Activated naive CD4-positive, alpha-beta T cell treated with anti-CD3 and anti-CD28 coated beads for 36 hours (primary cell): ENCODE measurements around the gene CMTM3. TPM values are rescaled to one million over a fixed set of nuclear protein-coding genes. Genes with fewer than 3 reads are reported as not detected.
"Not testable (repeated sequence)": the region's sequence is repeated elsewhere in the genome, so short reads cannot be mapped to it uniquely, and the experiment has no call there.

Experiments used
- CTCF ChIA-PET: fragments of 350-600 bp; sonication (Branson Sonifier 250); formaldehyde crosslinking; loops from one replicate; lab custom pipeline; 2021; ENCODE audit warnings: antibody characterized with exemption; lab: Charles Lee
- DNase-seq: peaks from one replicate; pipeline ENCODE4 v3.0.0-alpha.2; 2020
- H3K27ac Mint-ChIP-seq: one replicate; pipeline ENCODE4 v1.8.0; 2021; ENCODE audit warnings: mild to moderate bottlenecking, mixed read lengths
- H3K27me3 Mint-ChIP-seq: one replicate; pipeline ENCODE4 v1.8.0; 2021; ENCODE audit warnings: low read depth, mixed read lengths
- H3K36me3 Mint-ChIP-seq: one replicate; pipeline ENCODE4 v1.8.0; 2021; ENCODE audit warnings: low read depth, mixed read lengths
- H3K4me1 Mint-ChIP-seq: one replicate; pipeline ENCODE4 v1.8.0; 2021; ENCODE audit warnings: low read depth, mixed read lengths
- H3K4me3 Mint-ChIP-seq: one replicate; pipeline ENCODE4 v1.8.0; 2021; ENCODE audit warnings: mild to moderate bottlenecking, moderate library complexity, mixed read lengths
- H3K9me3 Mint-ChIP-seq: one replicate; pipeline ENCODE4 v1.8.0; 2021; ENCODE audit warnings: mixed read lengths
- intact Hi-C: fragments of 100-400 bp; cut with micrococcal nuclease; formaldehyde crosslinking; loops from one replicate; pipeline ENCODE4 v1.15.1; 2023
- total RNA-seq, 2 experiments: library from RNA; stranded (reverse); gene quantifications; one replicate each; pipeline ENCODE4 v1.2.3, GENCODE V29; 2021

The CMTM3 gene
- total RNA-seq, 2 experiments from 2014 or later: 33.7 to 35.3 TPM

GRCh38 chr16:66627611-66628378 lies 23.3 kb downstream of the CMTM3 start:
- not testable (repeated sequence) for H3K4me1 Mint-ChIP-seq

GRCh38 chr16:66629856-66630255 lies 25.4 kb downstream of the CMTM3 start:
- no peaks in the 10 kb centered on the region for H3K4me1 Mint-ChIP-seq
- H3K36me3 Mint-ChIP-seq: peaks cover 2% of the 10 kb centered on the region
- H3K9me3 Mint-ChIP-seq: no peaks in the 10 kb centered on the region
- CTCF ChIA-PET: interaction anchor here (1.9 kb wide), 1 partner anchor 21 kb away, joined by 6 read pairs; no protein-coding TSS in a partner anchor
- H3K27ac Mint-ChIP-seq: no peak overlapping the region
- no peak overlapping the region for H3K4me3 Mint-ChIP-seq
- no peaks in the 10 kb centered on the region for H3K27me3 Mint-ChIP-seq
- DNase-seq: no peak
- intact Hi-C loops: no loop called here

More at GRCh38 chr16:66627611-66628378, 23.3 kb downstream of the CMTM3 start:
- intact Hi-C loops, H3K27ac Mint-ChIP-seq, DNase-seq, H3K27me3 Mint-ChIP-seq, H3K4me3 Mint-ChIP-seq, H3K9me3 Mint-ChIP-seq, H3K36me3 Mint-ChIP-seq, CTCF ChIA-PET: not testable (repeated sequence)

GRCh38 chr16:66630561-66631260 lies 26.2 kb downstream of the CMTM3 start:
- DNase-seq, intact Hi-C loops, H3K4me1 Mint-ChIP-seq, CTCF ChIA-PET, H3K36me3 Mint-ChIP-seq, H3K27me3 Mint-ChIP-seq, H3K4me3 Mint-ChIP-seq, H3K9me3 Mint-ChIP-seq, H3K27ac Mint-ChIP-seq: not testable (repeated sequence)

GRCh38 chr16:66631558-66631957 lies 27.1 kb downstream of the CMTM3 start:
- H3K27me3 Mint-ChIP-seq, H3K9me3 Mint-ChIP-seq, intact Hi-C loops, H3K27ac Mint-ChIP-seq, CTCF ChIA-PET, DNase-seq, H3K4me1 Mint-ChIP-seq, H3K36me3 Mint-ChIP-seq, H3K4me3 Mint-ChIP-seq: not testable (repeated sequence)

- no peaks in the 10 kb centered on the region for H3K9me3 Mint-ChIP-seq
- no peak for DNase-seq
- peaks cover 2% of the 10 kb centered on the region for H3K36me3 Mint-ChIP-seq
- no peak overlapping the region for H3K27ac Mint-ChIP-seq
- intact Hi-C loops: no loop called here
- H3K4me3 Mint-ChIP-seq: no peak overlapping the region
- H3K4me1 Mint-ChIP-seq: no peaks in the 10 kb centered on the region
- CTCF ChIA-PET: interaction anchor here (1.1 to 1.4 kb wide), 3 partner anchors 16 to 117 kb away, joined by 3 to 4 read pairs (median 3); partner anchors contain the start of gene DYNC1LI2
- H3K27me3 Mint-ChIP-seq: no peaks in the 10 kb centered on the region
Observed at GRCh38 chr16:66634527-66635196, 30.2 kb downstream of the CMTM3 start.

- no peaks in the 10 kb centered on the region for H3K4me1 Mint-ChIP-seq
- DNase-seq: no peak
- H3K27me3 Mint-ChIP-seq: no peaks in the 10 kb centered on the region
- no peaks in the 10 kb centered on the region for H3K9me3 Mint-ChIP-seq
- peaks cover 2% of the 10 kb centered on the region for H3K36me3 Mint-ChIP-seq
- no peak overlapping the region for H3K27ac Mint-ChIP-seq
- no peak overlapping the region for H3K4me3 Mint-ChIP-seq
- intact Hi-C loops: no loop called here
- CTCF ChIA-PET: interaction anchor here (1.1 to 1.6 kb wide), 3 partner anchors 15 to 116 kb away, joined by 3 to 4 read pairs (median 3); partner anchors contain the start of gene DYNC1LI2
Observed at GRCh38 chr16:66635406-66635805, 30.9 kb downstream of the CMTM3 start.

- CTCF ChIA-PET: interaction anchor here (1.4 to 1.6 kb wide), 2 partner anchors 28 to 116 kb away, joined by 3 read pairs; partner anchors contain the start of gene DYNC1LI2
- no peaks in the 10 kb centered on the region for H3K4me1 Mint-ChIP-seq
- intact Hi-C loops: no loop called here
Observed at GRCh38 chr16:66636199-66636598, 31.7 kb downstream of the CMTM3 start.

GRCh38 chr16:66637806-66638205 lies 33.3 kb downstream of the CMTM3 start:
- DNase-seq: no peak
- no peaks in the 10 kb centered on the region for H3K9me3 Mint-ChIP-seq
- intact Hi-C loops: no loop called here
- CTCF ChIA-PET: interaction anchor here (0.7 kb wide), 1 partner anchor 11 kb away, joined by 3 read pairs; no protein-coding TSS in a partner anchor
- no peak overlapping the region for H3K27ac Mint-ChIP-seq
- no peak overlapping the region for H3K4me3 Mint-ChIP-seq
- H3K4me1 Mint-ChIP-seq: no peaks in the 10 kb centered on the region
- H3K27me3 Mint-ChIP-seq: no peaks in the 10 kb centered on the region
- peaks cover 2% of the 10 kb centered on the region for H3K36me3 Mint-ChIP-seq

More at GRCh38 chr16:66636199-66636598, 31.7 kb downstream of the CMTM3 start:
- H3K36me3 Mint-ChIP-seq: peaks cover 2% of the 10 kb centered on the region
- H3K27me3 Mint-ChIP-seq: no peaks in the 10 kb centered on the region
- no peak for DNase-seq
- H3K9me3 Mint-ChIP-seq: no peaks in the 10 kb centered on the region
- H3K4me3 Mint-ChIP-seq: no peak overlapping the region
- H3K27ac Mint-ChIP-seq: no peak overlapping the region

- Mint-ChIP-seq H3K36me3 (no peaks in the 10 kb centered on the region), H3K4me3 (no peak overlapping the region), H3K27ac (no peak overlapping the region), H3K9me3 (no peaks in the 10 kb centered on the region), H3K27me3 (no peaks in the 10 kb centered on the region), H3K4me1 (no peaks in the 10 kb centered on the region)
- CTCF ChIA-PET: interaction anchor here (0.6 to 2.4 kb wide), 4 partner anchors 12 to 280 kb away, joined by 3 to 12 read pairs (median 5); no protein-coding TSS in a partner anchor
- DNase-seq: no peak
- intact Hi-C loops: no loop called here
Observed at GRCh38 chr16:66639091-66639885, 34.8 kb downstream of the CMTM3 start.

GRCh38 chr16:66640724-66641314 lies 36.3 kb downstream of the CMTM3 start:
- Mint-ChIP-seq H3K27ac (no peak overlapping the region), H3K9me3 (no peaks in the 10 kb centered on the region), H3K27me3 (no peaks in the 10 kb centered on the region), H3K36me3 (no peaks in the 10 kb centered on the region), H3K4me1 (no peaks in the 10 kb centered on the region), H3K4me3 (no peak overlapping the region)
- intact Hi-C loops: no loop called here
- DNase-seq: no peak
- CTCF ChIA-PET: interaction anchor here (2.4 kb wide), 1 partner anchor 10 kb away, joined by 12 read pairs; no protein-coding TSS in a partner anchor

- no peak for DNase-seq
- no peaks in the 10 kb centered on the region for H3K9me3 Mint-ChIP-seq
- H3K4me3 Mint-ChIP-seq: no peak overlapping the region
- H3K4me1 Mint-ChIP-seq: no peaks in the 10 kb centered on the region
- intact Hi-C loops: no loop called here
- H3K27me3 Mint-ChIP-seq: no peaks in the 10 kb centered on the region
- no peaks in the 10 kb centered on the region for H3K36me3 Mint-ChIP-seq
- CTCF ChIA-PET: interaction anchor here (2.4 kb wide), 1 partner anchor 10 kb away, joined by 12 read pairs; no protein-coding TSS in a partner anchor
- H3K27ac Mint-ChIP-seq: no peak overlapping the region
Observed at GRCh38 chr16:66641387-66641786, 36.9 kb downstream of the CMTM3 start.
